SK-N-MC (cell line): ENCODE results near the gene OR2A42.
"Not testable (repeated sequence)": the region's sequence is repeated elsewhere in the genome, so short reads cannot be mapped to it uniquely, and the experiment has no call there.

Experiments
- EZH2 ChIP-seq: fragments of 200-600 bp; sonication (generic); IDR thresholded peaks from one replicate; pipeline ENCODE4 v1.6.1; 2017; ENCODE audit warnings: antibody characterized with exemption
- FOXP2 ChIP-seq: optimal IDR thresholded peaks from 2 replicates; pipeline ENCODE3; 2011; ENCODE audit warnings: mild to moderate bottlenecking, moderate library complexity; ENCODE audit not compliant: insufficient read depth; ENCODE audit errors: extremely low read length, control extremely low read depth
- POLR2AphosphoS5 ChIP-seq: IDR thresholded peaks from 2 replicates; pipeline ENCODE4 v1.6.1; 2012; ENCODE audit warnings: mild to moderate bottlenecking, low read depth, low read length, borderline replicate concordance

DNA sequence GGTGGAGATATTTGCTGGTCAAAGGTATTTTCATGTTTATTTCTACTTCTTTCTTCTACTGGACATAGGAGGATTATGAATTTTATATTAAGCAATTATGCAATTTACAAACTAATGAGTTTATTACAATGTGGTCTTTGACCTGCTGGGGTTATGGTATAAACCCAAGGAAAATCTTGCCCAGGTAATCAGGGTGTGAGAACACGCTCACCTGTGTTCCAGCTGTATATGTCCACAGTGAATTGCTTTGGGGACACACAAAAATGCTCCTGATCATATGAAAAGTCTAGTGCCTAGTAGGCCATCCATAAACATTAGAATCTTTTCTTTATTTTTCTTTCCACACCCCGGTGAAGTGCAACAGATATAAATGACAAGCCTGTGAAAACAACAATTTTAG lies at the start of gene OR2A42:
- not testable (repeated sequence) for TF ChIP-seq POLR2AphosphoS5, EZH2, FOXP2
